Measurements from ENCODE around the gene PBX1.

The PBX1 gene

GRCh38 chr1:164824542-164824941 lies 265.6 kb downstream of the PBX1 start:
- Histone ChIP-seq H3K4me2 (ENCODE audit: low read length) (no peak overlapping the region), H3K4me3 (ENCODE audit: low read length) (no peak overlapping the region), H3K36me3 (replicated peaks; ENCODE audit: low read depth, low read length) (no peaks in the 10 kb centered on the region), H3K4me1 (ENCODE audit: low read length) (no peaks in the 10 kb centered on the region), H3K27ac (ENCODE audit: low read length) (no peak overlapping the region), H4K20me1 (ENCODE audit: insufficient read depth, low read length) (no peaks in the 10 kb centered on the region), H3K9me3 (ENCODE audit: insufficient read depth, low read length) (no peaks in the 10 kb centered on the region), H3K9ac (ENCODE audit: low read length) (no peak overlapping the region), H3K79me2 (ENCODE audit: low read length) (no peaks in the 10 kb centered on the region), H3K27me3 (ENCODE audit: low read depth, low read length) (peaks cover 14% of the 10 kb centered on the region; the same call in 1 of the 2 replicates), H2AFZ (ENCODE audit: low read depth, low read length) (no peak overlapping the region)
- TF ChIP-seq CTCF (IDR thresholded peaks at IDR 0.05; ENCODE audit: low read depth, low read length) (no peak), EZH2phosphoT487 (IDR thresholded peaks at IDR 0.05; ENCODE audit: low read depth) (no peak)

GRCh38 chr1:164830628-164831027 lies 271.6 kb downstream of the PBX1 start:
- no peaks in the 10 kb centered on the region for H3K36me3 ChIP-seq (replicated peaks; ENCODE audit: low read depth, low read length)
- H3K4me2 ChIP-seq (ENCODE audit: low read length): no peak overlapping the region
- H3K79me2 ChIP-seq (ENCODE audit: low read length): no peaks in the 10 kb centered on the region
- no peak overlapping the region for H3K9ac ChIP-seq (ENCODE audit: low read length)
- no peak overlapping the region for H3K4me3 ChIP-seq (ENCODE audit: low read length)
- H2AFZ ChIP-seq (ENCODE audit: low read depth, low read length): no peak overlapping the region
- TF ChIP-seq EZH2phosphoT487 (IDR thresholded peaks at IDR 0.05; ENCODE audit: low read depth) (no peak), CTCF (IDR thresholded peaks at IDR 0.05; ENCODE audit: low read depth, low read length) (no peak)
- no peaks in the 10 kb centered on the region for H3K4me1 ChIP-seq (ENCODE audit: low read length)
- no peaks in the 10 kb centered on the region for H3K9me3 ChIP-seq (ENCODE audit: insufficient read depth, low read length)
- peaks cover 6% of the 10 kb centered on the region; the same call in 1 of the 2 replicates for H3K27me3 ChIP-seq (ENCODE audit: low read depth, low read length)
- no peak overlapping the region for H3K27ac ChIP-seq (ENCODE audit: low read length)
- no peaks in the 10 kb centered on the region for H4K20me1 ChIP-seq (ENCODE audit: insufficient read depth, low read length)

- TF ChIP-seq EZH2phosphoT487 (IDR thresholded peaks at IDR 0.05; ENCODE audit: low read depth) (no peak), CTCF (IDR thresholded peaks at IDR 0.05; ENCODE audit: low read depth, low read length) (no peak)
- Histone ChIP-seq H3K27me3 (ENCODE audit: low read depth, low read length) (peaks cover 10% of the 10 kb centered on the region; the same call in 1 of the 2 replicates), H3K9me3 (ENCODE audit: insufficient read depth, low read length) (no peaks in the 10 kb centered on the region), H4K20me1 (ENCODE audit: insufficient read depth, low read length) (no peaks in the 10 kb centered on the region), H3K4me3 (ENCODE audit: low read length) (no peak overlapping the region), H2AFZ (ENCODE audit: low read depth, low read length) (no peak overlapping the region), H3K79me2 (ENCODE audit: low read length) (no peaks in the 10 kb centered on the region), H3K4me2 (ENCODE audit: low read length) (no peak overlapping the region), H3K36me3 (replicated peaks; ENCODE audit: low read depth, low read length) (no peaks in the 10 kb centered on the region), H3K4me1 (ENCODE audit: low read length) (no peaks in the 10 kb centered on the region), H3K27ac (ENCODE audit: low read length) (no peak overlapping the region), H3K9ac (ENCODE audit: low read length) (no peak overlapping the region)
Measured at GRCh38 chr1:164834641-164835040, 275.7 kb downstream of the PBX1 start.

DNA sequence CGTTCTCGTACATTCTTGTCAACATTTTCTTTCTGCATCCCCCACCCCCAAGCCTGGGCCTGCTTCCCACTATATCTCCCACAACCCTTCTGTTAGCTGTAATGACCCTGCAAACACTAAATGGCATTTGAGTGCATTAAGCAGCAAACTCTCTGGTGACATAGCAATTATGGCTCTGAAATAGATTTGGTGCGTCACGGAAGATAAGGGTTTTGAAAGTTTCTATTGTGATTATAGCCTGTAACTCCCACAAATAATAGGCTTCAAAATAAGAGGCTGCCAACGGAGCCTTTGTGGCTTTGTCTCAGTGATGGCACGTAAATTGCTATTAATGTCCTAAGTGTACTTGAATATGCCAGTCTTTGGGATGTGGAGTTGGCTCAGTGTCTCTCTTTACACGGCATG lies 277.6 kb downstream of the PBX1 start:
- Histone ChIP-seq H3K9ac (ENCODE audit: low read length) (no peak overlapping the region), H4K20me1 (ENCODE audit: insufficient read depth, low read length) (no peaks in the 10 kb centered on the region), H3K4me3 (ENCODE audit: low read length) (no peak overlapping the region), H3K4me2 (ENCODE audit: low read length) (no peak overlapping the region), H3K27ac (ENCODE audit: low read length) (no peak overlapping the region), H3K36me3 (replicated peaks; ENCODE audit: low read depth, low read length) (no peaks in the 10 kb centered on the region), H2AFZ (ENCODE audit: low read depth, low read length) (no peak overlapping the region), H3K79me2 (ENCODE audit: low read length) (no peaks in the 10 kb centered on the region), H3K9me3 (ENCODE audit: insufficient read depth, low read length) (no peaks in the 10 kb centered on the region), H3K27me3 (ENCODE audit: low read depth, low read length) (peaks cover 8% of the 10 kb centered on the region; the same call in 1 of the 2 replicates), H3K4me1 (ENCODE audit: low read length) (no peaks in the 10 kb centered on the region)
- TF ChIP-seq CTCF (IDR thresholded peaks at IDR 0.05; ENCODE audit: low read depth, low read length): no peak

Measured in OCI-LY3 (cell line).